Eye (tissue), 1 donor: Measurements from ENCODE around the gene OSBPL3.

Experiments
- DNase-seq: peaks from one replicate; pipeline ENCODE4 v3.0.0-alpha.2; 2015

The OSBPL3 gene

DNA sequence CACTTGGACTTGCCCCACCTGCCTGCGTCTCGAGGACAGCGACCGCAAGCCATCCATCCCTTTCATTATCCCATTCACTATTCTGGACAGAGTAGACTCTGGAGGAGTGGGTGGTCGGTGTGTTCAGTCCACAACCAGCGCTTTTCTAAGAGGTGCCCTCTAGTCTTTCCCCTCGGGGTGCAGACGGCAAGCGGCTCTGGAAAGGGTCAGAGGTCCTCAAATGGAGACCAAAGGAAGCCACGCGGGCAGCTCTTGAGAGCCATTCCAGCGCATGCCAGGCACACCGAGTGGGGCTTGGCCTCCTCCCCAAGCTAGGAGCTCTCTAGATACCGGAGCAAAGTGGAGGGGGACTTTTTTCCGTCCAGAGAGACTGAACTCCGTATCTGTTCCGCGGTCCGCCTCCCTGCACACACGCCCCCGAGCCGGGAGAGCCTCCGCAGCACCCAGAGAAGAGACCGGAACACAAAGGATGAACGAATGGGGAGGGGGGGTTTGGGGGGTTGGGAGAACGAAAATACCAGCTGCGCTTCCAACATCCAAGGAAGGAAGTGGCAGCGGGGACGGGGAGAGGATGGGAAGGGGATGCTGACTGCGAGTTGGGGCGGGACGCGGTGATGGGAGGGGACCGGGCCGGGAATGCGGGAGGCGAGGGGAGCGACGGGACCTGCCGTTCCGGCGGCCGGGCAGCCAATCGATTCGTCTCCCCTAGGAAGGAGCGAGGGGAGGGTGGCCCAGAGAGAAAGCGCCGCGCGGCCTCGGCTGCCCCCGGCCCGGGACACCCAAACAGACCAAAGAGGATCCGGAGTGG, 223.2 kb downstream of the OSBPL3 start:
- no peak for DNase-seq

- DNase-seq = no peak
Measured at GRCh38 chr7:24755541-24756407, 224.2 kb downstream of the OSBPL3 start.

GRCh38 chr7:24754906-24755506, 225.0 kb downstream of the OSBPL3 start:
- no peak for DNase-seq

- DNase-seq = no peak
Measured at GRCh38 chr7:24752073-24752800, 227.7 kb downstream of the OSBPL3 start.

DNA sequence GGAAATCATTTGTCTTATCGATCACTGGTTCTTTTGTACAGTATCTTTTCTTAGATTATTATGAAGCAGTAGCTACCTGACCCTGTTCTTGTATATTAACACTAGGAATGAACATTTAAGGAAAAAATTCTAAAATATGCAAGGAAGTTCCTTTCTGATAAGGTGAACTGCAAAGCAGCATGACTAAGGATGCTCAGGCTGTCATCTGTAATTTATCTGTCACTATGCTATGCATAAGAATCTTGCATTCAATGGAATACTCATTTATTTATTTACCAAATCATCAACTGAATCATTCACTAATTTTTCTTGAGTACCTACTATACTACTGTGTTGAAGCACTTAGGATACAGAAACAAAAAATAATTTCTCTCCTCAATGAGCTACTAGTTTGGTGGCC, 228.5 kb downstream of the OSBPL3 start:
- no peak for DNase-seq

DNA sequence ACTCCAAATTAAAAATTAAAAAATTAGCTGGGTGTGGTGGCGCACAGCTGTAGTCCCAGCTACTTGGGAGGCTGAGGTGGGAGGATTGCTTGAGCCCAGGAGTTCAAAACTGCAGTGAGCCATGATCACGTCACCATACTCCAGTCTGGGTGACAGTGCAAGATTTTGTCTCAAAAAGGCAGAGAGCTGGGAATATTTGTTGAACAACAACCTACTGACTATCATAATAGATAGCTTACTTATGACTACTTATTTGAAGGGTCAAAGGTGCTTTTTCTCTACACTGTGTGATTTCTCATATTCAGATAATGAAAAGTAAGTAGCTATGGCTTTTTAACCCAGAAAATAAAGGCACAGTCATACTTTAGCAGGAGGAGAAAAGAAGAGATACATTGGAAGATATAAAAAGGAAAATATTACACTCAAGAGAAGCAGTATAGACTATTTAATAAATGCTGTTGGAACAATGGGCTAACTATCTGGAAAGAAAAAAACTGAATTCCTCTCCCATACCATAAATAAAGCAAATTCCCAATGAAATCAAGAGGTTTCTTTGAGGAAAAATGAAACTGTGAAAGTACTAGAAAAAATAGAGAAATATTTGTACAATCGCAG, 229.4 kb downstream of the OSBPL3 start:
- DNase-seq = no peak

DNA sequence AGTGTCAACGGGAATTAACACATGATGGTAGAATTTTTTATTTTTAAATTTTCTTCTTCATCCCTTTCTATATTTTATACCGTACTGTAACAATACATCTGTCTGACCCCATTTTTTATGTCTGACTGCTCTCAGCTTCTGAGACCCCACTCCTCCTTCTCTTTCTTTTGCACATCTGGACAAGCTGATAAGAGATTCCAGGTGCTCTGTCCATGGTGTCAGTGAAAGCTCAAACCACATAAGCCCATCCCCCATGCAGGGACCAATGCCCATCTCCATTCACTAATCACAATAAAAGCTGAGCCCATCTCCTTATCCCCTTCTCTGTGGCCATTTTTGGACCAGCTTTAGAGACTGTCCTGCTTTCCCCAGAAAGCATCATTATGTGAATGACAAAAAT, 231.5 kb downstream of the OSBPL3 start:
- no peak for DNase-seq
